HG02973 (cell line): ENCODE data around the gene ENPEP.
"Not testable (repeated sequence)": the region's sequence is repeated elsewhere in the genome, so short reads cannot be mapped to it uniquely, and the experiment has no call there.

ENCODE experiments used
- ATAC-seq: cut with Tn5 transposase; IDR thresholded peaks from one replicate; pipeline ENCODE4 v1.9.1; 2021; ENCODE audit warnings: moderate library complexity; ENCODE audit not compliant: unreplicated experiment

Gene ENPEP

DNA sequence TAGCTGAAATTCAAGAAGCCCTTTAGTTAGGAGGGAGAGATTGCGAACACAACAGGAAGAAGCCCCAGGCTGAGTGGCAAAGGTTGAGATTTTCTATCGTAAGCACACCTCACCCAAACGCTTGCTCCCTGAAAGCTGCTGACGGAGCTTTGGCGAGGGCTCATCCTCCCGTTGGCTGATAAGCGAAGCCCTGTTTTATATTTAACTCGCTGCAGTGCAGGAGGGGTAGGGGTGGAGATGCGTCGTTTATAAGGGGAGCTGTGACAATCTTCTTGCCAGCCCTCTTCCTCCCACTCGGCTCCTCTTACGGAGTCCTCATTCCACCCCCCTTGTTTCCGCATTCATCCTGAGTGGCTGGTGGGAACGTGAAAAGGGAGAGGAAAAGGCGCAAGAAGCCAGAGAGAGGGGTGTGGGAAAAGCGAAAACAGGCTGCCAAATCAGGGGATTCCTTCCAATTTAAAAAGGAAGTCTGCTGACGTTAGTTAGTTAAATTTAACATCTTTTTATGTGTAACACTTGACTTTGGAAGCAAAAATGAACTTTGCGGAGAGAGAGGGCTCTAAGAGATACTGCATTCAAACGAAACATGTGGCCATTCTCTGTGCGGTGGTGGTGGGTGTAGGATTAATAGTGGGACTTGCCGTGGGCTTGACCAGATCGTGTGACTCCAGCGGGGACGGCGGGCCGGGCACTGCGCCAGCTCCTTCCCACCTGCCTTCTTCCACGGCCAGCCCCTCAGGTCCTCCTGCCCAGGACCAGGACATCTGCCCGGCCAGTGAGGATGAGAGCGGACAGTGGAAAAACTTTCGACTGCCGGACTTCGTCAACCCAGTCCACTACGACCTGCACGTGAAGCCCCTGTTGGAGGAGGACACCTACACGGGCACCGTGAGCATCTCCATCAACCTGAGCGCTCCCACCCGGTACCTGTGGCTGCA lies at the start of gene ENPEP:
Gene ENPEP, plus strand, starts transcription at position 275 of the 938 bp plus-strand sequence. Its CDS starts 260 bp downstream, at position 535.
- ATAC-seq = no peak

- not testable (repeated sequence) for ATAC-seq
These were observed 44.1 kb upstream of the ENPEP start for GRCh38 chr4:110431805-110432204.

- not testable (repeated sequence) for ATAC-seq
These were observed 38.7 kb upstream of the ENPEP start for GRCh38 chr4:110437292-110437691.

- ATAC-seq = not testable (repeated sequence)
These were observed 36.7 kb upstream of the ENPEP start for GRCh38 chr4:110439209-110439608.

- ATAC-seq = no peak
These were observed 33.6 kb upstream of the ENPEP start for GRCh38 chr4:110442309-110442708.

DNA sequence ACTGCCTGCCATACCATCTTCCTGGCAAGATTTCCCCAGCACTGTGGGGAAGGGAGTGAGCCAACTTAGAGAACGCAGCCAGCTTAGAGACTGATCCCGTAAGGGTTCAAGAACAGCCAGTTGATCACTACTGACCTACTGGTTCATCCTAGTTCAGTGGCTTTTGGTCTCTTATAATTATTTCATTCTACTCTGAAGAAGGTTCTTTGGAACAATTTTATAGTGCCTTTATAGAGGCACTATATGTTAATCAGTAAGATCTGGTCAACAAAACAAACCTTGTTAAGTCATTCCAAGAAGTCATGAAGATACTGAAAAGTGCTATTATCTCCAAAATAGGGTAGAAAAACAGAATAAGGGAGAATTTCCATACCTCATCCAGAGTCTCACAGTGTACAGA lies 33.2 kb upstream of the ENPEP start:
- no peak for ATAC-seq

- ATAC-seq = no peak
These were observed 26.0 kb upstream of the ENPEP start for GRCh38 chr4:110449947-110450346.

- ATAC-seq = no peak
These were observed 23.4 kb upstream of the ENPEP start for GRCh38 chr4:110452546-110452945.

GRCh38 chr4:110454441-110454840 lies 21.5 kb upstream of the ENPEP start:
- no peak for ATAC-seq

DNA sequence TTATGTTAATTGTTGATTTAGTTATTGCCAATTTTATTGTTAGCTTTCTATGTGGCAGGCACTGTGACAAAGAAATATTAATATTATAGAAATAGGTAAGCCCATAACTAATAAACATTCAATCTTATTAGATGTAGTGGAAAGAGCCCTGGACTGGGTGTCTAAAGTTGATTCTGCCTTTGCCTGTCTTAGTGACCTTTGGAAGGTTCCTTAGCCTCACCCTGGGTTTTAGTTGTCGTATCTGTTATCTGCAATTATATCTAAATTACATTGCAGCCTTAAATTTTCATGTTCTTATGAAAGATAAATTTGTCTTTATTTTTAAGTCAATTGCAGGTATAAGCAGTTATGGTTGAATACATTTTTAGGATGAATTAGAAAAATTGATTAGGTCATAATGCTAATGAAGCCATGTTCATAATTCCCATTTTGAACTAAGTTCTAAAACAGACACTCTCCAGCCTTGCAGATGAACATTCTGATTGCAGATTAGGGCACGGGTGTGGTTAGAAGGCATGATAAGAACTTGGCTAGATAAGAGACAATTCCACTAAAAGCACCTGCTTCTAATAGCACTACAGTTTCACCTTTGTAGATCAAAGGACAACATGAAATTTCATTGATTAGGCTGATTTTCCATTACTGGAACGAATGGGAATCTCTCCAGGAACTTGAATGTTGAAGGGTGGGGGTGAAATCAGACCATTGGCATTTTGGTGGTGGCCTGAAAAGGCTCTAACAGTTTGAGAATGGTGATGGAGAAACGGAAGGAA lies 17.3 kb upstream of the ENPEP start:
- no peak for ATAC-seq

DNA sequence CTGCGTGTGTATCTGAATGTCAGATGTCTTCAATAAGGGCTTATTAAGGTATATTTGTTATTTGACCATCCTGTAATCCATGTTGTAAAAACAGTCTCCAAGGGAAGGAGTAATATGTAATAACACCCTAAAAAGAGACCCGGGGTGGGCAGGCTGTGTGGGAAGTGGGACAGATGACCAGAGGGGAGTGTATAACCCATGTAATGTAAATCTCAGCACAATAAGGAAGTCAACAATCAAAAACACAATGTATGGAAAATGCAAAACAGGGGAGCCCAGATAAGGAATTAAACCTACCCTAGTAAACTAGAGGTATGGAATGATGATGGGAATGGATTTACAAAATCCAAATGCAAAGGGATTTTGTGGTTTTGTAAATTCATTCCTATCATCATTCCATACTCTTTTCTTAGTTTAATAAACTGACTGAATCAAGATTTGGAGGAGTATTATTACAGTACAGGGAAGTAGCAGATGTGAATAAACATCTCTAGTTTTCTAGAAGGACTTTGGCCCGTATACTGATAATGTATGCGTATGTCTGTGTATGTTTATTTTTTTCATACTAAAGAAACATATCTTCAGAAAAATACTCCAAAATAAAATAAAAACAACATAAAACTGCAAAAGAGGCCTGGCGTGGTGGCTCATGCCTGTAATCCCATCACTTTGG lies 15.7 kb upstream of the ENPEP start:
- no peak for ATAC-seq

DNA sequence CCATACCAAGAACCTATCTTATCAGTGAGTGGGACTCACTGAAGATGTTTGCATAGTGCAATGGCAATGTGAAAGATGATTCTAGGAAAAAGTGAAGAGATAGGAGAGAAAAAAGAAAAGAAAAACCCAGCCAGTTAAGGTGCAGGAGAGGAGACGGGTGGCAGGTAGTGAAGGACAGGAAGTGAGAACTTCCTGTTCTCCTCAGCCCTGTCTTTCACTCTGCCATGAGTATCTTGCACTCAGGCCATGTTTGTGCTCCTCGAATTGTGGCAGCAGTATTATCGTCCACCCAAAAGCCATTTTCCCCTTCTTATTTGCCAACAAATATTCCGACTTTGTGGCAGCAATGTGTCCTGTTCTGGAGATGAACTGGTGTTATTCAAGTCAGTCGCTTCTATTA lies 8.6 kb upstream of the ENPEP start:
- no peak for ATAC-seq

GRCh38 chr4:110472583-110473329 lies 3.2 kb upstream of the ENPEP start:
- ATAC-seq = no peak

DNA sequence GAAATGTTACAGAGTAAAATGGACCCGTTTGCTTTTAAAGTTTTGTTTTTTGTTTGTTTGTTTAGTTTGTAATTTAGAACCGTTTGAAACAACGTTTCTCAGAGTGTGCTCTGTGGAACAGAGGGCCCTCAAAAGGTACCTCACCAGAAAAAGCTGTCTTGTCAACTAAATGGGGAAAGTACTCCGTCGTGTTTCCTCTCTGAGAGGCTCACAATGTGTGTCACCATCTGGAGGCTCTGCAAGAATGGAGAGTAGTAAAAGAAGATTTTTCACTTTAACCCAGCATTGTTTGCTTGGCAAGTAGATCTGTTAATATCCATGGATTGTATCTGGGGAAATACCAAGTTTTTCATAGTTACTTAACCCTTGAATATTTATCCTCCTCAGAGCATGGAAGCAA lies 1.5 kb upstream of the ENPEP start:
- no peak for ATAC-seq

- ATAC-seq = not testable (repeated sequence)
These were observed 875 bp upstream of the ENPEP start for GRCh38 chr4:110475080-110475479.

DNA sequence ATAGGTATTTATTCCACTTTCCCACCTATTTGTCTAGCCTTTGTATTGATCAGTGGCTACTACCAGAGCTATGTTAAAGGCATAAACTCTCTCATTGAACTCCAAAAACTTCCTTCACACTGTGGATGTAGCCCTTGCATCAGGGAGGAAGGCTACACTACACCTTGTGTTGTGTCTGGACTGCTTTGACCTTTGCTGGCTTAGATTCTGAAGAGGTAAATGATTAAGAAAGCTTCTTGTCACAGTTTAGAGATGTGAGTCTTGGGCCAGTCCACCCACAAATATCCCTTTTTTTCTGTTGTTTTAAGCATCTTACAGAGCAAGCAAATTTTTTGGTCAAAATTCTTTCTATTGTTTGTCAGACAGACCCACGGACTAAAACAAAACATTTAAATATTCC lies 1.9 kb downstream of the ENPEP start:
- ATAC-seq = no peak

- no peak for ATAC-seq
These were observed 4.1 kb downstream of the ENPEP start for GRCh38 chr4:110480031-110480549.

- no peak for ATAC-seq
These were observed 4.9 kb downstream of the ENPEP start for GRCh38 chr4:110480746-110481271.

DNA sequence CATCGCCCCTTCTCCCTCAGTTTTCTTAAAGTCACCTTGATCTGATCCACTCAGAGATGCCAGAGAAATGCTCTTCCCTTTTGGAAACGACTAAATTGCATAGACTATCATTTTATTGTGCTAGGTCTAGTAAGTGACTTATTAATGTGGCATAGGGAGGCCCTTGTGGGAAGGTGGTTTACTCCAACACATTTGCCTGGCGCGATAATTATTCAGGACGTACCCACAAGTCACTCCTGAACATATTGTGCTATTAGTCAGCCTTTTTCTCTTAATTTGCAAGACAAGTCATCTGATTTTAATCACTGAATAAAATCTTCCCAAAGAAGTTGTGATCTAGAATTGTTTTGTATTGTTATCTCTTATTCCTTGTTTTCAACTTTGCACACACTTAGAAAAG lies 7.6 kb downstream of the ENPEP start:
- no peak for ATAC-seq

DNA sequence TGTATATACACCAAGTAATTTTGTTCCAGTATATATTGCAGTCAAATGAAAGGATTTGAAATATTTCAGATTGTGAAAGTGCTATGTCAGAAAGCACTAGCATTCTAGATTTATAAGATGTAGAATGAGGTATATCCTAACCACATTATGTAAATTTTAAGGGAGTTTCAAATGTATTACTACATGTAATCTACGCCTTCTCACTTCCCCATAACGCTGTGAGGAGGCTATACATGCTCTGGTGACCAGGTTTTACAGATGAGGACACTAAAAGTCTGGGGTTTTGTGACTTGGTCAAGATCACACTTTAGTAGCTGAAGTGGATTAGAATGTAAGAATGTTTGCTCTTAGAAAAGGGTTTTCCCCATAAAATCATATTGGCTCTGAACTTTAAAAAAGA lies 8.1 kb downstream of the ENPEP start:
- ATAC-seq = peak; percentile 99
